Measurements from ENCODE around the gene MYLIP.
"Not testable (repeated sequence)": the region's sequence is repeated elsewhere in the genome, so short reads cannot be mapped to it uniquely, and the experiment has no call there.

Gene MYLIP

GRCh38 chr6:16162003-16162402, 33.1 kb downstream of the MYLIP start:
- intact Hi-C loops (cut with DNase I): no loop called here

DNA sequence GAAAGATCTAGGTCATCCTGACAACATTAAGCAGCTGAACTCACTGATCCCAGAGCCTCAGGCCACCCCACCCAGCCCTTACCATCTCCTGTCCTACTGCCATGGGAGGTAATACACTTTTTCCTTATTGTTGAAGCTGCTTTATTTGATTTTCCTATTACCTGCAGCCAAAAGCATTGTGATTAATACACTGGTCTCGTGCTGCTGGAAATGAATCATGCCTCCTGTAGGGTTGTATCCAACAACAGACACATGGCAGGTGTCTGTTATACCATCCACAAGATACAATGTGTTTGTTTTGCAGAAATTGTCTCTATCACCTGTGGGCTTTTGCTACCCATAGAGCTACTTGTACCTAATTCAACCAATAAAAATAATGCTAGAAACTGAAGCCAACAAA, 34.2 kb downstream of the MYLIP start:
- intact Hi-C loops (cut with DNase I): no loop called here
- DNase-seq: no peak

More at GRCh38 chr6:16162003-16162402, 33.1 kb downstream of the MYLIP start:
- no peak for DNase-seq

DNA sequence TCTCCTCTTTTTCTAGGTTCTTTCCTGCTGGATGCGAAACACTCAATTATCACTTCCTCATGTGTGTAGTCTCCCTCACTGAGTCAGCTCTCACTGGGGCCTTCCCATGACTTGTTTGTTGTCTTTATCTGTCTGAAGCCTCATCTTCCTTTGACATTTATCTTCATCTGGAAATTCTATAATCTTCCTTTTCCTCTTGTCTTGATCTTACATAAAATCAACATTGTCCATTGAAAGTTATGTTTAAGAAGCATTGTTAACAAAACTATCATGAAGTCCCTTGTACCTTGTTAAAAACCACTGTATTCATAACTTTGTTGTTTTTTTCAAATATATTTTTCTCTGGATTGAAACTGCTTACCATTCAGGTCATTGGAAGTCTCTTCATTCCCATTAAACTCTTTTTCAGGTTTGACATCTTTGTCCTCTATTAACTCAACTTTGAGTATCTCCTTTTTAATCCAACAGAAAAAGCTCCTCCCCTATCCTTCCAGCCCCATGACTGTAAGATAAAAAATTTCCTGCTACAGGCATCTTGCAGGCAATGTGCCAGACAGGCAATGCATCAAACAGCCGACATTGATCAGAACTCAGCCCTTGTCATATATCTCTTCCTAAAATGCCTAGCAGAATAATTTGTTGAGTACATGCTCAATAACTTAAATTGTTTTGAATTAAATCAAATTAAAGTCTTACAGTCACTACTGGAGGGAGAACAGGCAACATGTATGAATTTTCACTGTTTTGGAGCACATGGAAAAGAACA, 34.8 kb downstream of the MYLIP start:
- intact Hi-C loops (cut with DNase I): no loop called here
- DNase-seq: no peak

GRCh38 chr6:16165641-16166040, 36.8 kb downstream of the MYLIP start:
- no peak for DNase-seq
- intact Hi-C loops (cut with DNase I): no loop called here

GRCh38 chr6:16166871-16167608, 38.2 kb downstream of the MYLIP start:
- intact Hi-C loops (cut with DNase I): no loop called here
- no peak for DNase-seq

DNA sequence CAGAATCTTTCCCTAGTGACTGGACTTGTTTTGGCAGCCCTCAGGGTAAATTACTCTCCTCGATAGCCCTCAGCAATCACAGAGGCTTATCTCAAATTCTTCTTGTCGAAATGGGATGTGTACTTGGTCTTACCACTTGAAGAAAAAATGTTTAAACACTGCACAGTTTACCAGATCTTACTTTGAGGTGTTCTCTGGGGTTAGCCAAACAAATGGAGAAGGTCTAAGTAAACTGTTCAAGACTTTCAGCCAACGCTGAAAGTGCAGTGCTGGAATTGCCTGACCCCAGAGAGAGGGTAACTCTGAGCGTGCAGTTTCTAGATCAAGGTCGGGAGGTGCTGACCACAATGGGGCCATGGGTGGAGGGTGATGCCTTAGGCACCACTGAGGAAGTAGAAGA, 39.2 kb downstream of the MYLIP start:
- intact Hi-C loops (cut with DNase I): no loop called here

GRCh38 chr6:16168858-16169257, 40.0 kb downstream of the MYLIP start:
- intact Hi-C loops (cut with DNase I): no loop called here
- peak in 14 of 42 donors; percentile 11 to 75 (median 41) for DNase-seq

More for the DNA sequence above, 39.2 kb downstream of the MYLIP start:
- DNase-seq: no peak

DNA sequence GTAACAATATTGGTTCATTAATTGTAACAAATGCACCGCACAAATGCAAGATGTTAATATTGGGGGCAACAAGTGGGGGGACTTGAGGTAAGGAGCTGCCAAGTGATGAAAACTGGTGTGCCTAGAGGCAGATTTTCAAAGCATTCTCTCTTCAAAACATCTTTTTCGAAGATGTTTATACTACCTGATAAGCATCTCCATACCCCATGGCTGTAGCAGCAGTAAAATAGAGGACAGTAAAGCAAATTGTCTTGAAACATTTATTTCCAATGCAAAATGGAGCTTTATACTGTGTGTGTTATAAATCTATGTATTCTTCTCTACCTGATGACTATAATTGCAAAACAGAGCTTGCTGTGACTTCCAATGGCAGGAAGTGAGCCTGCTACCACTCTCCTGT, 42.5 kb downstream of the MYLIP start:
- no peak for DNase-seq
- intact Hi-C loops (cut with DNase I): no loop called here

- intact Hi-C loops (cut with DNase I): no loop called here
- no peak for DNase-seq
Observed at GRCh38 chr6:16173167-16173940, 44.5 kb downstream of the MYLIP start.

DNA sequence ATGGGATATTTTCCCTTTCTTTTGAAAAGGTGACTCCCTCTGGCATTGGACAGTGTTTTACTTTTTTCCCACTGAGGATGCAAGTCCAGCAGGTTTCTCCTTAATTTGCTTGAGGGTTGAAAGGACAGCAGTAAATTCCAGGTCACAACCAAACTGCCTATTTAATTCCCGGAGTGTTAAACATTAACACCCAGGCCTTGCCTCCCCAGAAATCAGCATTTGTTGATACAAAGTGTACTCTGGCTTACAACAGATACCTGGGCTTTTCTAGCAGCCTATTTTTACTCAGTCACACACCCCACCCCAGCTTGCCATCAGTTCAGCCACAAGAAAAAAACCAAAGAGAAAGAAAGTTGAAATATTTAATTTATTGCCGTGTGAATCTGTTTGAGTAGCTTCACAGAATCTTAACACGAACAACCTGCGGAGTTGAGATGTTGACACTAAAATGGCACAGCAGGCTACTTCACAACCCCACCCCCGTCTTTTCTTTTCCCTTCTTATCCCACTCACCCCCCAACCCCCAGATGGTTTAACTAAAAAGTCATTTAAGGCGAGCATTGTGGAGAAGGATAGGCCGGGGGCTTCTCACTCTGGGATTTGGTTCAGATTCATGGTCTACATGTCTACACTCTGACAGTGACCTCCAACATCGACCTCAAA, 45.7 kb downstream of the MYLIP start:
- intact Hi-C loops (cut with DNase I): no loop called here
- DNase-seq: no peak

DNA sequence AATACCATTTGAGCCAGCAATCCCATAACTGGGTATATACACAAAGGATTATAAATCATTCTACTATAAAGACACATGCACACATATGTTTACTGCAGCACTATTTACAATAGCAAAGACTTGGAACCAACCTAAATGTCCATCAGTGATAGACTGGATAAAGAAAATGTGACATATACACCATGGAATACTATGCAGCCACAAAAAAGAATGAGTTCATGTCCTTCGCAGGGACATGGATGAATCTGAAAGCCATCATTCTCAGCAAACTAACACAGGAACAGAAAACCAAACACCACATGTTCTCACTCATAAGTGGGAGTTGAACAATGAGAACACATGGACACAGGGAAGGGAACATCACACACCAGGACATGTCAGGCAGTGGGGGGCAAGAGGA, 47.7 kb downstream of the MYLIP start:
- DNase-seq; intact Hi-C loops (cut with DNase I): not testable (repeated sequence)

- intact Hi-C loops (cut with DNase I): no loop called here
- no peak for DNase-seq
Observed at GRCh38 chr6:16177881-16178280, 49.0 kb downstream of the MYLIP start.

- intact Hi-C loops (cut with DNase I): no loop called here
- DNase-seq: no peak
Observed at GRCh38 chr6:16178351-16178750, 49.5 kb downstream of the MYLIP start.

DNA sequence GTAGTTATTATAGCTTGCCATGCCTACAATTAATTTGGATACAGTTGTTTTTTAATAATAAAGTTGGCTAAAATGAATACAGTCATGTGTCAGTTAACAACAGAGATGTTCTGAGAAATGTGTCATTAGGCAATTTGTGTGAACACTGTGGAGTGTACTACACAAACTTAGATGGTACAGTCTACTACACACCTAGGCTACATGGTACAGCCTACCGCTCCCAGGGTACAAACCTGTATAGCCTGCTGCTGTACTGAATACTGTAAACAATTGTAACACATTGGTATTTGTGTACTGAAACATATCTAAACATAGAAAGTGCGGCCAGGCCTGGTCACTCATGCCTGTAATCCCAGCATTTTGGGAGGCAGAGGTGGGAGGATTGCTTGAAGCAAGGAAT, 50.2 kb downstream of the MYLIP start:
- intact Hi-C loops (cut with DNase I): no loop called here
- DNase-seq: no peak

GRCh38 chr6:16179970-16180431, 51.1 kb downstream of the MYLIP start:
- intact Hi-C loops (cut with DNase I): loop anchor here (5.0 to 10.0 kb wide), 2 partner anchors 55 to 488 kb away; partner anchors contain the start of gene MYLIP
- DNase-seq: no peak

GRCh38 chr6:16180696-16181438, 52.0 kb downstream of the MYLIP start:
- intact Hi-C loops (cut with DNase I): loop anchor here (5.0 to 10.0 kb wide), 2 partner anchors 56 to 489 kb away; partner anchors contain the start of gene MYLIP

DNA sequence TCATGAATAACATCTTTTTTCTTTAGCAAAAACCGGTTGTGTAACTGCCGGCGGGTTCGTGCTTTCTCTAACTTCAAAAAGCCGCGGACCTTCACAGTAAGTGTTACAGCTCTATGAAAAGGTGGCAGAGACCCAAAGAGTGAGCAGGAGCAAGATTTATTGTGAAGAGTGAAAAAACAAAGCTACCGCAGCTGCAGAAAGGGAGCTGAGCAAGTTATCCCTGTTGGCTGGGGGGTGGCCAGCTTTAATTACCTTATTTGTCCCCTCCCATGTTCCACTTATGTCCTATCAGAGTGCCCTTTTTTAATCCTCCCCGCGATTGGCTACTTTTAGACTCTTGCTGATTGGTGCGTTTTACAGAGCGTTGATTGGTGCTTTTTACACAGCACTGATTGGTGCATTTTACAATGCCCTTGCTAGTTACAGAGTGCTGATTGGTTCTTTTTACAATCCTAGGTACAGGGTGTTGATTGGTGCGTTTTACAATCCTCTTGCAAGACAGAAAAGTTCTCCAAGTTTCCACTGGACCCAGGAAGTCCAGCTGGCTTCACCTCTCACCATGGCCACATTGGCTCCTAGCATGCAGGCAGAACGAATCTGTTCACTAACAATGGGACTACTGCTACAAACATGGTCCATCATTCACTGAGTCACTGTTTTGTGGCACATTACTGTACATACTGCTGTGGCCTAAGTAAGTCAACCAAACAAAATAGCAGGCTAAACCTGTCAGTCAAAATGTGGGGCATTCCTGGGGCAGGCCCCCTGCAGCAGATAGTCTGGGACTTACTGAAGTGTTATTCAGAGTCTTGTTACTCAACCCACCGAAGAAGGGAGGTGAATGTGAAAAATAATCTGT, 52.8 kb downstream of the MYLIP start:
- DNase-seq: no peak
- intact Hi-C loops (cut with DNase I): loop anchor here (5.0 to 10.0 kb wide), 2 partner anchors 57 to 489 kb away; partner anchors contain the start of gene MYLIP

More at GRCh38 chr6:16180696-16181438, 52.0 kb downstream of the MYLIP start:
- DNase-seq: no peak

Measured in head of caudate nucleus (tissue), 42 donors.